Measurements from ENCODE around the gene CACNG3. TPM values are rescaled to one million over a fixed set of nuclear protein-coding genes. Genes with fewer than 3 reads are reported as not detected.

The CACNG3 gene
- total RNA-seq, 1 donor from 2014 or later, result not detected

DNA sequence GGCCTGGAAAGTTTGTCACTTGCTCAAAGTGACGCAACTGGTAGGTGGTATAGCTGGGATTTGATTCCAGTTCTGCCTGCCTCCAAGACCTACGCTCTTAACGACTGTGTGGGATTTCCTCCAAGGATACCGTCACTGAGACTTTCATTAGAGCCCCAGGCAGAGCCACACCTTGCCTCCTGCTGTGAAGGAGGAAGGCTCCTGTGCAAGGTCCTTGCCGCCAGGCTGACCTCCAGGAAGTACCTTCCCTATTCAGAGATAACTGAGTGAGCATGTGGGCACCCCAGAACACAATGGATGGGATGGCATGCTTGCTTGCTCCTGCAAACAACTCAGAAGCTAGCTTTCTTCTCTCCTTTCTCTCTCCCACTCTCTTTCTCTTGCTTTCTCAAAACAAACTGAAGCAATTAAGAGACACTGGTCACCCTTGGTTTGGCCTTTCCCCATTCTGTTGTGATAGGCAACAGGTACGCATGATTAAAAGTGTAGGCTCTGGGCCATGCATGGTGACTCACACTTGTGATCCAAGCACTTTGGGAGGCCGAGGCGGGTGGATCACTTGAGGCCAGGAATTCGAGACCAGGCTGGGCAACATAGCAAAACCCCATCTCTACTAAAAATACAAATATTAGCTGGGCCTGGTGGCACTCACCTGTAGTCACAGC, 30.7 kb downstream of the CACNG3 start:
- Mint-ChIP-seq H3K27me3 (ENCODE audit: unreplicated experiment) (no peaks in the 10 kb centered on the region), H3K27ac (ENCODE audit: unreplicated experiment) (no peak overlapping the region), H3K9me3 (ENCODE audit: unreplicated experiment) (no peaks in the 10 kb centered on the region), H3K36me3 (ENCODE audit: unreplicated experiment) (no peaks in the 10 kb centered on the region), H3K4me3 (ENCODE audit: unreplicated experiment) (no peak overlapping the region), H3K4me1 (ENCODE audit: unreplicated experiment) (no peaks in the 10 kb centered on the region)
- TF ChIP-seq, protein P1, sequence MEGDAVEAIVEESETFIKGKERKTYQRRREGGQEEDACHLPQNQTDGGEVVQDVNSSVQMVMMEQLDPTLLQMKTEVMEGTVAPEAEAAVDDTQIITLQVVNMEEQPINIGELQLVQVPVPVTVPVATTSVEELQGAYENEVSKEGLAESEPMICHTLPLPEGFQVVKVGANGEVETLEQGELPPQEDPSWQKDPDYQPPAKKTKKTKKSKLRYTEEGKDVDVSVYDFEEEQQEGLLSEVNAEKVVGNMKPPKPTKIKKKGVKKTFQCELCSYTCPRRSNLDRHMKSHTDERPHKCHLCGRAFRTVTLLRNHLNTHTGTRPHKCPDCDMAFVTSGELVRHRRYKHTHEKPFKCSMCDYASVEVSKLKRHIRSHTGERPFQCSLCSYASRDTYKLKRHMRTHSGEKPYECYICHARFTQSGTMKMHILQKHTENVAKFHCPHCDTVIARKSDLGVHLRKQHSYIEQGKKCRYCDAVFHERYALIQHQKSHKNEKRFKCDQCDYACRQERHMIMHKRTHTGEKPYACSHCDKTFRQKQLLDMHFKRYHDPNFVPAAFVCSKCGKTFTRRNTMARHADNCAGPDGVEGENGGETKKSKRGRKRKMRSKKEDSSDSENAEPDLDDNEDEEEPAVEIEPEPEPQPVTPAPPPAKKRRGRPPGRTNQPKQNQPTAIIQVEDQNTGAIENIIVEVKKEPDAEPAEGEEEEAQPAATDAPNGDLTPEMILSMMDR (IDR thresholded peaks at IDR 0.05), result no peak
- DNase-seq (ENCODE audit: extremely low spot score, unreplicated experiment), result no peak

DNA sequence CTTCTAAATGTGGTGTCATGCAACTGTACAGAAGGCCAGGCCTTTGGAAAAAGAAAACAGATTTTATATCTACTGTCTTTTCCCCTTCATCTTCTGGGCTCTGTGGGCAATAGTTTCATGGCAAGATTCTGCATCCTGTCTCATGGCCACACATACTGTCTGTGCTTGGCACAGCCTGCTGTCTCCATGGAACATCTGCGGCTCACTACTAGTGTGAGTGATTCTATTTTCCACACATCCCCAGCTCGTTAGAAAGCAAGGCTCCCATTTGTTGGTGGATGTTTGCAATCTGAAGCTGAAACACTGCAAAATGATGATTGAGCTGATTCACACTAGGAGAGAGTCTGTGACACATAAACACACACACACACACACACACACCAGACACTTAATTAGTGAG, 32.4 kb downstream of the CACNG3 start:
- H3K9me3 Mint-ChIP-seq (ENCODE audit: unreplicated experiment), result no peaks in the 10 kb centered on the region
- H3K27me3 Mint-ChIP-seq (ENCODE audit: unreplicated experiment), result no peaks in the 10 kb centered on the region
- H3K36me3 Mint-ChIP-seq (ENCODE audit: unreplicated experiment), result no peaks in the 10 kb centered on the region
- H3K4me3 Mint-ChIP-seq (ENCODE audit: unreplicated experiment), result no peak overlapping the region
- H3K27ac Mint-ChIP-seq (ENCODE audit: unreplicated experiment), result no peak overlapping the region
- H3K4me1 Mint-ChIP-seq (ENCODE audit: unreplicated experiment), result no peaks in the 10 kb centered on the region
- TF ChIP-seq, protein P1 (IDR thresholded peaks at IDR 0.05), result no peak
- no peak for DNase-seq (ENCODE audit: extremely low spot score, unreplicated experiment)

DNA sequence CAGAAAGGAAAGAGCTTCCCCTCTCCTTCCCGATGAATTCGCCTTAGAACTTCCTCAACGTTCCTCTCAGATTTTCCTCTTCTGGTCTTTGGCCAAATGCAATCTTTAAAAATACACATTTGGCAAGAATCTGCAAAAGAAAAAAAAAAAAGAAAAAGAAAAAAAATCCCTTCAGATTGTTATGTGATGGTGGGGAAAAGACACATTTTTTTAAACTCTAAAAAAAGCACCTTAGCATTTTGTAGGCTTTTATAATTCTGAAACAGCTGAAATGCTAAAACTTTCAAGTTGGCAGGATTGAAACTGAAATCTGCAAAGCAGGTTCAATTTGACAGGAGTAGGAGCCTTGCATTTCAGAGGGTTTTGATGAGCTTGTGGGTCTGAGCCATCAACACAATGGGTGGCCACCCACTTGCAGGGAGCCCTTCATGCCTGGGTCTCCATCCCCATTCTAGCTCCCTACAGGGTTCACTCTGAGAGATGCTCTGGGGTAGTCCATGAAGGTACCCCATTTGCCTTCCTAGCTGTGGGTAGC, 33.1 kb downstream of the CACNG3 start:
- H3K4me1 Mint-ChIP-seq (ENCODE audit: unreplicated experiment), result no peaks in the 10 kb centered on the region
- no peaks in the 10 kb centered on the region for H3K27me3 Mint-ChIP-seq (ENCODE audit: unreplicated experiment)
- no peak overlapping the region for H3K27ac Mint-ChIP-seq (ENCODE audit: unreplicated experiment)
- no peaks in the 10 kb centered on the region for H3K36me3 Mint-ChIP-seq (ENCODE audit: unreplicated experiment)
- TF ChIP-seq, protein P1 (IDR thresholded peaks at IDR 0.05), result no peak
- H3K9me3 Mint-ChIP-seq (ENCODE audit: unreplicated experiment), result no peaks in the 10 kb centered on the region
- no peak overlapping the region for H3K4me3 Mint-ChIP-seq (ENCODE audit: unreplicated experiment)
- no peak for DNase-seq (ENCODE audit: extremely low spot score, unreplicated experiment)

DNA sequence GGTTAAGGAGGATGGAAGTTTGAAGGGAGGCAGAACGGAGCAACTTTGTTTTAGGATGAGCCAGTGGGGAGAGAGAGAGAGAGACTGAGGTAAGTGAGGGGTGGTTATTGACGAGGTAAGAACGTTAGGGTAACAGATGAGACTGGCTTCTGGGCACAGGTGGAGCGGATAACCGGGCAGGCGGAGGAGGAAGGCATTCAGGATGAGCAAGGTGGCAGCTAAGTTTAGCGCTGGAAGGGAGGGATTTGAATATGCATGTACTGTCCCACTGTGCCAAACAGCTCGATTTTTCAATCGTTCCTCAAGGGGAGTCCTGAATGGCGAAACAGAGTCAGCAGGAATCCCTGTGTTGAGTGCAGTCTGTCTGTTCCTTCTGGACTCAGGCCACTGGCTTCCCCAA, 35.8 kb downstream of the CACNG3 start:
- H3K9me3 Mint-ChIP-seq (ENCODE audit: unreplicated experiment), result no peaks in the 10 kb centered on the region
- H3K27me3 Mint-ChIP-seq (ENCODE audit: unreplicated experiment), result no peaks in the 10 kb centered on the region
- H3K36me3 Mint-ChIP-seq (ENCODE audit: unreplicated experiment), result no peaks in the 10 kb centered on the region
- DNase-seq (ENCODE audit: extremely low spot score, unreplicated experiment), result no peak
- TF ChIP-seq, protein P1 (IDR thresholded peaks at IDR 0.05), result no peak
- H3K27ac Mint-ChIP-seq (ENCODE audit: unreplicated experiment), result no peak overlapping the region
- H3K4me3 Mint-ChIP-seq (ENCODE audit: unreplicated experiment), result no peak overlapping the region
- H3K4me1 Mint-ChIP-seq (ENCODE audit: unreplicated experiment), result no peaks in the 10 kb centered on the region

DNA sequence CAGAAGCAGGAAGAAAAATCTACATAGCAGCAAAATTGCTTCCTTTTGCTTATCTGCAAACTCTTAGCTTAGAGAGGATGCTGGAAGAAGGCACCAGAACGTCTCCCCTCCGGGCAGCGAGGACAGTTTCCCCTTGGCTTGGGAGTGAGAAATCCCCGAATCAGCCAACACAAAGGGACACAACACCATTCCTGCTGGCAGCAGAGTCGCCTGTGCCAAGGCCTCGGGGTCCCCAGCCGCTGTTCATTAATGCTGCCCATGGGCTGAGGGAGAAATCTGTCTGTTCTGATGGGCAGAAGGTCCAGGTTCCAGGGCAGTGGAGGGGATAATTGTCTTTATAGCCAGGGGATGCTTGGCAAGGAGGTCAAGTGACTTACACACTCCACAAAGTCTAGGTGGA, 38.0 kb downstream of the CACNG3 start:
- no peak overlapping the region for H3K4me3 Mint-ChIP-seq (ENCODE audit: unreplicated experiment)
- no peak overlapping the region for H3K27ac Mint-ChIP-seq (ENCODE audit: unreplicated experiment)
- TF ChIP-seq, protein P1 (IDR thresholded peaks at IDR 0.05), result no peak
- H3K4me1 Mint-ChIP-seq (ENCODE audit: unreplicated experiment), result no peaks in the 10 kb centered on the region
- no peaks in the 10 kb centered on the region for H3K9me3 Mint-ChIP-seq (ENCODE audit: unreplicated experiment)
- no peaks in the 10 kb centered on the region for H3K27me3 Mint-ChIP-seq (ENCODE audit: unreplicated experiment)
- no peaks in the 10 kb centered on the region for H3K36me3 Mint-ChIP-seq (ENCODE audit: unreplicated experiment)
- no peak for DNase-seq (ENCODE audit: extremely low spot score, unreplicated experiment)

All from osteocyte (in vitro differentiated cells).